Endothelial cell of umbilical vein (primary cell): ENCODE results near the gene APBB2. TPM values are rescaled to one million over a fixed set of nuclear protein-coding genes. Genes with fewer than 3 reads are reported as not detected.

Experiments
- BruUV-seq: library from RNA; stranded (reverse); fragments of 400-500 nt; replicated peaks from 2 replicates; lab custom pipeline; 2021; lab: Mats Ljungman, UMichigan
- CTCF ChIA-PET: fragments of 300-600, 350-600 bp; sonication (Branson Sonifier 250); formaldehyde crosslinking; loops from one replicate; lab custom pipeline; 2021; ENCODE audit warnings: antibody characterized with exemption, inconsistent platforms; lab: Charles Lee
- POLR2A ChIA-PET: fragments of 300-600, 350-600 bp; sonication (Branson Sonifier 250); formaldehyde crosslinking; loops from one replicate; lab custom pipeline; 2021; ENCODE audit warnings: antibody characterized with exemption, inconsistent platforms; lab: Charles Lee
- DNase-seq: peaks from one replicate; pipeline ENCODE4 v3.0.0-alpha.2; 2011; ENCODE audit warnings: low read depth, low spot score
- FAIRE-seq: peaks from 2 replicates; lab custom pipeline; 2011; peaks lifted over from hg19 to GRCh38; lab: Jason Lieb, UNC
- H2AFZ ChIP-seq: 2 replicates; pipeline ENCODE4 v1.6.0; 2012; ENCODE audit warnings: low read depth, low read length, control low read depth, inconsistent platforms
- H3K27ac ChIP-seq: 2 replicates; pipeline ENCODE4 v1.5.1; 2011; ENCODE audit warnings: low read depth, mild to moderate bottlenecking, control low read depth, low read length, moderate library complexity; ENCODE audit not compliant: insufficient read depth
- H3K27me3 ChIP-seq, 2 experiments: 2 replicates each; pipeline versions ENCODE4 v1.6.0 to v1.6.1; 2011; ENCODE audit warnings: low read length in 2 of 2, mixed read lengths in 1 of 2; ENCODE audit not compliant: control insufficient read depth in 2 of 2, insufficient read depth in 2 of 2
- H3K36me3 ChIP-seq, 2 experiments: 2 replicates in 1 of 2; 3 replicates in 1 of 2; pipeline ENCODE4 v1.5.1; 2011; ENCODE audit warnings: low read length in 2 of 2, mild to moderate bottlenecking in 1 of 2, moderate library complexity in 1 of 2; ENCODE audit not compliant: control insufficient read depth in 2 of 2, insufficient read depth in 2 of 2; ENCODE audit errors: extremely low read depth in 1 of 2
- H3K4me1 ChIP-seq: 3 replicates; pipeline ENCODE4 v1.5.1; 2011; ENCODE audit warnings: mild to moderate bottlenecking, low read length; ENCODE audit not compliant: control insufficient read depth, insufficient read depth; ENCODE audit errors: extremely low read depth
- H3K4me2 ChIP-seq: 2 replicates; pipeline ENCODE4 v1.6.1; 2011; ENCODE audit warnings: low read length, control low read depth, mixed read lengths; ENCODE audit not compliant: insufficient read depth
- H3K4me3 ChIP-seq, 3 experiments: fragments of 200-600 bp in 1 of 3; sonication (generic), shearing (Covaris generic) in 1 of 3; replicated peaks in 1 of 3; 2 replicates each; pipeline ENCODE4 v1.5.1; 2011 to 2016; ENCODE audit warnings: control low read depth in 3 of 3, low read length in 3 of 3, mild to moderate bottlenecking in 2 of 3, inconsistent platforms in 1 of 3, low read depth in 1 of 3, moderate library complexity in 1 of 3; ENCODE audit not compliant: insufficient read depth in 1 of 3
- H3K79me2 ChIP-seq: 2 replicates; pipeline ENCODE4 v1.6.0; 2012; ENCODE audit warnings: low read length, inconsistent platforms; ENCODE audit not compliant: control insufficient read depth, insufficient read depth
- H3K9ac ChIP-seq: replicated peaks from 2 replicates; pipeline ENCODE3; 2011; ENCODE audit warnings: low read length, control low read depth; ENCODE audit not compliant: insufficient read depth; ENCODE audit errors: extremely low read depth
- H3K9me1 ChIP-seq: replicated peaks from 3 replicates; pipeline ENCODE4 v1.6.0; 2011; ENCODE audit warnings: mild to moderate bottlenecking, low read length; ENCODE audit not compliant: control insufficient read depth, insufficient read depth; ENCODE audit errors: extremely low read depth
- H3K9me3 ChIP-seq: replicated peaks from 2 replicates; pipeline ENCODE4 v1.5.1; 2012; ENCODE audit warnings: low read length, inconsistent platforms; ENCODE audit not compliant: control insufficient read depth, insufficient read depth
- H4K20me1 ChIP-seq: replicated peaks from 2 replicates; pipeline ENCODE3; 2011; ENCODE audit warnings: mild to moderate bottlenecking, low read length; ENCODE audit not compliant: control insufficient read depth, insufficient read depth; ENCODE audit errors: extremely low read depth
- CTCF ChIP-seq, 2 donors: IDR thresholded peaks; 1 replicate in 1 of 2; 2 replicates in 1 of 2; pipeline ENCODE4 v1.5.1; 2011; ENCODE audit warnings: low read length in 2 of 2, mild to moderate bottlenecking in 2 of 2, moderate library complexity in 2 of 2, control low read depth in 1 of 2, inconsistent platforms in 1 of 2, low read depth in 1 of 2; ENCODE audit not compliant: insufficient read depth in 1 of 2; ENCODE audit errors: extremely low read depth in 1 of 2
- EZH2 ChIP-seq: IDR thresholded peaks from 2 replicates; pipeline ENCODE4 v1.6.1; 2012; ENCODE audit warnings: borderline replicate concordance, low read depth, mild to moderate bottlenecking, moderate library complexity, low read length, inconsistent platforms; ENCODE audit not compliant: severe bottlenecking
- FOS ChIP-seq: IDR thresholded peaks from 2 replicates; pipeline ENCODE4 v1.6.1; 2011; ENCODE audit warnings: mild to moderate bottlenecking, low read length, moderate library complexity, borderline replicate concordance; ENCODE audit not compliant: insufficient read depth
- GATA2 ChIP-seq: IDR thresholded peaks from 2 replicates; pipeline ENCODE4 v1.7.0; 2011; ENCODE audit warnings: low read depth, mild to moderate bottlenecking, moderate library complexity, mixed read lengths, low read length; ENCODE audit not compliant: insufficient read length, insufficient read depth
- JUN ChIP-seq: IDR thresholded peaks from 2 replicates; pipeline ENCODE4 v1.6.1; 2011; ENCODE audit warnings: borderline replicate concordance, low read depth; ENCODE audit not compliant: insufficient read length, insufficient read depth
- MAX ChIP-seq: IDR thresholded peaks from 2 replicates; pipeline ENCODE4 v1.6.1; 2011; ENCODE audit not compliant: insufficient read depth, insufficient read length
- MYC ChIP-seq: IDR thresholded peaks from one replicate; pipeline ENCODE4 v1.6.1; 2011; ENCODE audit warnings: mild to moderate bottlenecking, low read depth, low read length
- POLR2A ChIP-seq: IDR thresholded peaks from 2 replicates; pipeline ENCODE4 v1.6.1; 2012; ENCODE audit warnings: low read depth, mild to moderate bottlenecking, control low read depth, low read length
- POLR2AphosphoS5 ChIP-seq: IDR thresholded peaks from 2 replicates; pipeline ENCODE4 v1.6.1; 2012; ENCODE audit warnings: low read depth, mild to moderate bottlenecking, control low read depth, low read length, moderate library complexity; ENCODE audit not compliant: insufficient read depth
- dilution Hi-C: fragments of 300-500 bp; cut with MboI; formaldehyde crosslinking; loops from one replicate; pipeline ENCODE4 v1.15.0; 2019; ENCODE audit warnings: low sequenced_read_pairs; ENCODE audit not compliant: extremely low pct_ligation_motif_present
- intact Hi-C: fragments of 100-400 bp; cut with micrococcal nuclease; formaldehyde crosslinking; loops from one replicate; pipeline ENCODE4 v1.10.0; 2022
- polyA plus RNA-seq, 4 experiments: library from polyadenylated mRNA; depleted of rRNA in 3 of 4; stranded (reverse) in 3 of 4; unstranded in 1 of 4; fragments of >200 nt; gene quantifications; 2 replicates each; pipeline versions ENCODE4 v1.2.1 to v1.2.3, GENCODE V29; 2011 to 2012; ENCODE audit warnings: missing spikeins in 1 of 4
- total RNA-seq: library from RNA; stranded (reverse); gene quantifications from 2 replicates; pipeline ENCODE4 v1.2.3, GENCODE V29; 2021

Gene APBB2
- total and polyA plus RNA-seq, 2 donors (not counting 3 experiments of a cell fraction or from before 2014, with no cell fraction given): 79.8 to 124 TPM

DNA sequence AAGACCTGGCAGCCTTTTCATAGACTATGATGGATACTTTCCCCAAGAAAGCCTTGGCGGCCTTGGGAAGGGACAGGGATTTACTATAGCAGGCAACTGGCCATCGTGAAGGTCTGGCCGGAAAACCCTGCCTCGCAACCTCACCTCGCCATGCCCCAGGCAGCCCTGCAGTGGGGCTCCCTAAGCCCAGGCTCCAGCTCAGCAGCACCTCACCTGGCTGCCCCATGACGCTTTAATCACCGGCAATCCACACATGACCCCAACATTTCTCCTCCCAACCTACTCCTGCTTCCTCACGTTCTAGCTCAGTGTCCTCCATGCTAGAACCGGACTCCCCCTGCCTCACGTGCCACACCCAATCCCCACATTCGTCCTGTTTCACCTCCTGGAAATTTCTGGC lies 382.2 kb downstream of the APBB2 start:
- Histone ChIP-seq H3K4me2 (no peak overlapping the region), H3K9me1 (no peaks in the 10 kb centered on the region), H3K9ac (no peak overlapping the region), H3K27me3 (no peaks in the 10 kb centered on the region), H4K20me1 (no peaks in the 10 kb centered on the region), H3K4me1 (no peaks in the 10 kb centered on the region), H3K79me2 (no peaks in the 10 kb centered on the region), H3K27ac (no peak overlapping the region), H3K4me3 (no peak overlapping the region), H2AFZ (no peak overlapping the region), H3K9me3 (no peaks in the 10 kb centered on the region), H3K36me3 (peaks cover 7 to 27% of the 10 kb centered on the region in 2 experiments)
- FAIRE-seq: no peak
- dilution Hi-C loops (no loop called here), intact Hi-C loops (no loop called here)
- BruUV-seq: no TSS peak
- CTCF ChIA-PET: interaction anchor here (0.9 kb wide), 1 partner anchor 9 kb away, joined by 3 read pairs; no protein-coding TSS in a partner anchor
- POLR2A ChIA-PET: no interaction called here
- DNase-seq: no peak
- TF ChIP-seq JUN (no peak), POLR2AphosphoS5 (no peak), GATA2 (no peak), FOS (no peak), MAX (no peak), POLR2A (no peak), MYC (no peak), EZH2 (no peak), CTCF (IDR thresholded peaks at IDR 0.05; ENCODE audit: extremely low read depth in 1 of 2, insufficient read depth in 1 of 2, low read depth in 1 of 2, low read length in 2 of 2) (no peak)
